GM12878 (cell line): ENCODE measurements around the gene RASAL1. TPM values are rescaled to one million over a fixed set of nuclear protein-coding genes. Genes with fewer than 3 reads are reported as not detected.

Source experiments
- ATAC-seq: fragments of 200-7000 bp; cut with Tn5 transposase; 3 replicates; pipeline ENCODE4 v1.9.1; 2020; ENCODE audit warnings: mild to moderate bottlenecking, moderate library complexity
- BruUV-seq: library from RNA; stranded (reverse); fragments of 400-500 nt; replicated peaks from 2 replicates; lab custom pipeline; 2021; lab: Mats Ljungman, UMichigan
- CTCF ChIA-PET: fragments of 300-600 bp; sonication (Branson Sonifier 250); formaldehyde crosslinking; extraction: SDS; loops from one replicate; lab custom pipeline; 2021; ENCODE audit warnings: inconsistent platforms; lab: Yijun Ruan, JAX
- POLR2A ChIA-PET: fragments of 350-600 bp; formaldehyde crosslinking; extraction: SDS; loops from one replicate; lab custom pipeline; 2021; ENCODE audit warnings: inconsistent platforms; lab: Charles Lee
- RAD21 ChIA-PET: fragments of 300-600 bp; sonication (Branson Sonifier 250); formaldehyde crosslinking; loops from one replicate; lab custom pipeline; 2023; ENCODE audit warnings: antibody characterized with exemption; ENCODE audit not compliant: unreplicated experiment; lab: Charles Lee
- SMC1A ChIA-PET: fragments of 300-600 bp; sonication (Branson Sonifier 250); formaldehyde crosslinking; loops from one replicate; lab custom pipeline; 2023; ENCODE audit not compliant: unreplicated experiment, uncharacterized antibody; lab: Charles Lee
- DNase-seq: peaks from one replicate; pipeline ENCODE4 v3.0.0-alpha.2; 2011; ENCODE audit warnings: low read depth, low spot score
- FAIRE-seq: peaks from 3 replicates; lab custom pipeline; 2011; peaks lifted over from hg19 to GRCh38; lab: Jason Lieb, UNC
- H2AFZ ChIP-seq: 2 replicates; pipeline ENCODE4 v1.6.0; 2011; ENCODE audit warnings: low read depth, low read length, control low read depth; ENCODE audit not compliant: control insufficient read depth
- H3K27ac ChIP-seq: 2 replicates; pipeline ENCODE4 v1.5.1; 2011; ENCODE audit warnings: control low read depth; ENCODE audit not compliant: control insufficient read depth, insufficient read depth
- H3K27me3 ChIP-seq, 2 experiments: replicated peaks in 1 of 2; 2 replicates each; pipeline versions ENCODE4 v1.6.0 to v1.6.1; 2011; ENCODE audit warnings: low read length in 1 of 2; ENCODE audit not compliant: control insufficient read depth in 2 of 2, insufficient read depth in 2 of 2
- H3K36me3 ChIP-seq, 2 experiments: 2 replicates each; pipeline ENCODE4 v1.5.1; 2011; ENCODE audit warnings: low read length in 1 of 2; ENCODE audit not compliant: control insufficient read depth in 2 of 2, insufficient read depth in 2 of 2
- H3K4me1 ChIP-seq: 2 replicates; pipeline ENCODE4 v1.6.1; 2011; ENCODE audit warnings: mild to moderate bottlenecking, low read length, moderate library complexity, mixed read lengths; ENCODE audit not compliant: control insufficient read depth, insufficient read depth
- H3K4me2 ChIP-seq: 2 replicates; pipeline ENCODE4 v1.6.0; 2011; ENCODE audit warnings: control low read depth; ENCODE audit not compliant: control insufficient read depth, insufficient read depth
- H3K4me3 ChIP-seq: fragments of 200-600 bp; sonication (generic); 2 replicates; pipeline ENCODE4 v1.5.1; 2016
- H3K79me2 ChIP-seq: 2 replicates; pipeline ENCODE4 v1.6.0; 2011; ENCODE audit warnings: low read length; ENCODE audit not compliant: control insufficient read depth, insufficient read depth
- H3K9ac ChIP-seq: 2 replicates; pipeline ENCODE4 v1.8.0; 2011; ENCODE audit warnings: low read length, control low read depth, mixed read lengths; ENCODE audit not compliant: control insufficient read depth, insufficient read depth
- H3K9me3 ChIP-seq: replicated peaks from 3 replicates; pipeline ENCODE4 v1.5.1; 2011; ENCODE audit warnings: mild to moderate bottlenecking, low read length; ENCODE audit not compliant: control insufficient read depth, insufficient read depth
- H4K20me1 ChIP-seq: 2 replicates; pipeline ENCODE4 v1.6.0; 2011; ENCODE audit not compliant: control insufficient read depth, insufficient read depth
- DPF2 ChIP-seq: fragments of 450-650 bp; IDR thresholded peaks from 2 replicates; pipeline ENCODE4 v1.6.1; 2017; ENCODE audit warnings: mild to moderate bottlenecking
- EZH2 ChIP-seq: IDR thresholded peaks from 2 replicates; pipeline ENCODE4 v1.6.1; 2012; ENCODE audit warnings: low read depth, mild to moderate bottlenecking, control low read depth, inconsistent platforms, low read length, borderline replicate concordance; ENCODE audit not compliant: control insufficient read depth
- JUND ChIP-seq: IDR thresholded peaks from 2 replicates; pipeline ENCODE4 v1.6.1; 2012; ENCODE audit warnings: low read depth, mild to moderate bottlenecking, low read length, improper control_type of control experiment, moderate library complexity
- WGBS: methylation state at CpG from one replicate; pipeline ENCODE4 v1.1.6; 2016; ENCODE audit warnings: low lambda C conversion rate; ENCODE audit not compliant: insufficient replicate concordance, insufficient coverage; ENCODE audit errors: missing lambda C conversion rate; 5-methylcytosine and 5-hydroxymethylcytosine counted together
- in situ Hi-C: fragments of 300-500 bp; cut with MboI; formaldehyde crosslinking; loops from 9 replicates; pipeline ENCODE4 v1.14.3; 2018; ENCODE audit warnings: mixed read lengths
- intact Hi-C: fragments of 100-400 bp; cut with micrococcal nuclease; formaldehyde crosslinking; loops from one replicate; pipeline ENCODE4 v1.14.2; 2022; ENCODE audit not compliant: unreplicated experiment
- polyA plus RNA-seq, 11 experiments: library from polyadenylated mRNA; depleted of rRNA in 4 of 11; unstranded in 6 of 11; stranded (reverse) in 5 of 11; fragments of >200 nt; fragmentation: Nextera tagmentation in 4 of 11; fragmentation: Illumina TruSeq in 1 of 11; extraction: Ambion mirVana in 4 of 11; extraction: Trizol in 1 of 11; gene quantifications; 1 replicate in 1 of 11; 2 replicates in 10 of 11; pipeline versions ENCODE4 v1.2.1 to v1.2.3, GENCODE V29; 2011 to 2016; ENCODE audit warnings: inconsistent platforms in 2 of 11, missing spikeins in 2 of 11, low read depth in 1 of 11
- total RNA-seq, 4 experiments: library from RNA; depleted of rRNA in 3 of 4; stranded (reverse); fragments of >200 nt in 3 of 4; fragmentation: Illumina TruSeq in 1 of 4; extraction: Trizol in 1 of 4; gene quantifications; 2 replicates each; pipeline versions ENCODE4 v1.2.1 to v1.2.3, GENCODE V29; 2013 to 2021

RASAL1 gene
- total and polyA plus RNA-seq, 10 of the 15 experiments (the other 5 are each of a cell fraction or from before 2014, with no cell fraction given): 0.12 to 1.0 (median 0.52) TPM; not detected in 6

DNA sequence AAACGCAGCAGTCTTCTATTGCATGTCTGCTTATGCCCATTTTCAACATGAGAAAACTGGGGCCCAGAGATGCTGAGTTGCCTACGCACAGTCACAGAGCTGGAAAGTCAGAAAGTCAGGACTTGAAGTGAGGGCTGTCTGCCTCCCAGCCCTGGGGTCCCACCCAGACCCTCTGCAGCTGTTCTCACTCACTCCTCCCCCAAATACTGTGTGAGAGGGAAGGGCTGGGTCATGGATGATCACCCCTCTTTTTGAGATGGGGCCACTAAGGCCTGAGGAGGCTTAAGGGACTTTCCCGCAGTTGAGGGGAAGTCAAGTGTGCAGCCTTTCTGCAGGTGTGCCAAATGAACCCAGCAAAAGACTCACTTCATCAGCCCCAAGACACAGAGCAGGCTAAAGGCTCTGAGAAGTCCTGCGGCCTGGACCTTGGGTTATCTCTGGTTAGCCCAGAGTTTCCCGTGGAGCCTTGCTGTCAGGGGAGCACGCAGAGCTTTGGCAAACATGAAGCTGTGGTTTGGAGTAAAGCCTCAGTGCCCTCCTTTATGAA is 60.4 kb downstream of the RASAL1 start (continued):
- TF ChIP-seq JUND: no peak
- TF ChIP-seq, all 136 proteins: peak for 47

DNA sequence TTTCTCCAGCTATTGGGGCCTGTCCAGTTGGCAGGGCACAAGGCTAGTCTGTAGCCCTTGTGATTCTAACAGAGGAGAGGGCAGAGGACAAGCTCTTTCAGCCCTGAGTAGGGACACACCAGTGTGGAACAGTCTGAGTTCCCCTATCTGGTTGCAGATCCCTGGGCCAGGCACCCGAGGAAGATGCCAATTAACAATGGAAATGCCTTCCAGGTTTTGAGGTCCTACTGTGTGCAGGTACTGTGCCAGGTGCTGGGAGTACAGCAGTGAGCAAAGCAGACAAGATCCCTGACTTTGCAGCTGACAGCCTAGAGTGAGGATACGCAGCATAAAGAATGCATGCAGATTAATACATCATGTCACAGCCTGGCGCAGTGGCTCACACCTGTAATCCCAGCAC is 62.0 kb downstream of the RASAL1 start:
- intact Hi-C loops: no loop called here
- H3K27ac ChIP-seq: no peak overlapping the region
- ChIA-PET CTCF (interaction anchor here (0.7 to 2.9 kb wide), 9 partner anchors 9 to 81 kb away, joined by 3 to 18 read pairs (median 4); no protein-coding TSS in a partner anchor), POLR2A (interaction anchor here (0.6 to 4.6 kb wide), 4 partner anchors 9 to 16 kb away, joined by 3 to 46 read pairs (median 4); no protein-coding TSS in a partner anchor), SMC1A (interaction anchor here (0.9 to 7.3 kb wide), 5 partner anchors 12 to 19 kb away, joined by 3 to 83 read pairs (median 5); no protein-coding TSS in a partner anchor), RAD21 (interaction anchor here (0.8 to 7.1 kb wide), 5 partner anchors 9 to 19 kb away, joined by 3 to 84 read pairs (median 4); no protein-coding TSS in a partner anchor)
- DNase-seq: no peak
- FAIRE-seq: no peak
- no peaks in the 10 kb centered on the region for H3K27me3 ChIP-seq
- WGBS: 79% methylated on average over 3 of the region's 3 CpGs
- no peak for ATAC-seq
- no peak overlapping the region for H3K9ac ChIP-seq
- H3K36me3 ChIP-seq: no peaks in the 10 kb centered on the region
- peaks cover 59% of the 10 kb centered on the region for H3K4me1 ChIP-seq
- no peaks in the 10 kb centered on the region; the same call in 2 of the 3 replicates for H3K9me3 ChIP-seq
- TF ChIP-seq DPF2 (peak; percentile 57; the same call in 1 of the 2 replicates), EZH2 (no peak)
- no TSS peak for BruUV-seq
- in situ Hi-C loops: no loop called here
- H2AFZ ChIP-seq: no peak overlapping the region
- H3K79me2 ChIP-seq: peaks cover 2% of the 10 kb centered on the region; the same call in 1 of the 2 replicates
- H3K4me3 ChIP-seq: no peak overlapping the region
- H3K4me2 ChIP-seq: no peak overlapping the region
- H4K20me1 ChIP-seq: no peaks in the 10 kb centered on the region
